Duodenal mucosa (tissue), 2 donors: Measurements from ENCODE around the gene PIKFYVE.

Experiments used
- H3K27ac ChIP-seq: one replicate; pipeline ENCODE4 v1.7.0; 2013; ENCODE audit warnings: low read depth, low read length
- H3K27me3 ChIP-seq, 2 donors: one replicate each; pipeline ENCODE4 v1.7.0; 2013; ENCODE audit warnings: low read length in 2 of 2, control low read depth in 1 of 2; ENCODE audit not compliant: insufficient read depth in 2 of 2, control insufficient read depth in 1 of 2
- H3K36me3 ChIP-seq, 2 donors: one replicate each; pipeline ENCODE4 v1.7.0; 2013; ENCODE audit warnings: low read length in 2 of 2, control low read depth in 1 of 2; ENCODE audit not compliant: insufficient read depth in 2 of 2, control insufficient read depth in 1 of 2
- H3K4me1 ChIP-seq, 2 donors: one replicate each; pipeline ENCODE4 v1.7.0; 2013; ENCODE audit warnings: low read length in 2 of 2, control low read depth in 1 of 2; ENCODE audit not compliant: insufficient read depth in 2 of 2, control insufficient read depth in 1 of 2
- H3K4me3 ChIP-seq, 2 donors: one replicate each; pipeline ENCODE4 v1.7.0; 2013; ENCODE audit warnings: low read length in 2 of 2, low read depth in 1 of 2
- H3K9ac ChIP-seq, 2 donors: one replicate each; pipeline ENCODE4 v1.7.0; 2013; ENCODE audit warnings: low read length in 2 of 2, low read depth in 1 of 2
- H3K9me3 ChIP-seq, 2 donors: one replicate each; pipeline ENCODE4 v1.7.0; 2013; ENCODE audit warnings: low read length in 2 of 2, control low read depth in 1 of 2; ENCODE audit not compliant: control insufficient read depth in 1 of 2

The PIKFYVE gene

GRCh38 chr2:208268156-208268952 is 2.3 kb downstream of the PIKFYVE start:
- Histone ChIP-seq H3K4me3 (no peak overlapping the region), H3K4me1 (peaks cover 16 to 26% of the 10 kb centered on the region in 2 donors), H3K27me3 (no peaks in the 10 kb centered on the region), H3K9ac (no peak overlapping the region), H3K9me3 (no peaks in the 10 kb centered on the region), H3K27ac (no peak overlapping the region), H3K36me3 (peaks cover 0 to 4% of the 10 kb centered on the region in 2 donors)

GRCh38 chr2:208269091-208269490 is 3.0 kb downstream of the PIKFYVE start:
- H3K9ac ChIP-seq = no peak overlapping the region
- H3K9me3 ChIP-seq = no peaks in the 10 kb centered on the region
- H3K36me3 ChIP-seq = peaks cover 3 to 11% of the 10 kb centered on the region in 2 donors
- no peak overlapping the region for H3K27ac ChIP-seq
- H3K4me3 ChIP-seq = no peak overlapping the region
- H3K4me1 ChIP-seq = peaks cover 16 to 26% of the 10 kb centered on the region in 2 donors
- H3K27me3 ChIP-seq = no peaks in the 10 kb centered on the region

DNA sequence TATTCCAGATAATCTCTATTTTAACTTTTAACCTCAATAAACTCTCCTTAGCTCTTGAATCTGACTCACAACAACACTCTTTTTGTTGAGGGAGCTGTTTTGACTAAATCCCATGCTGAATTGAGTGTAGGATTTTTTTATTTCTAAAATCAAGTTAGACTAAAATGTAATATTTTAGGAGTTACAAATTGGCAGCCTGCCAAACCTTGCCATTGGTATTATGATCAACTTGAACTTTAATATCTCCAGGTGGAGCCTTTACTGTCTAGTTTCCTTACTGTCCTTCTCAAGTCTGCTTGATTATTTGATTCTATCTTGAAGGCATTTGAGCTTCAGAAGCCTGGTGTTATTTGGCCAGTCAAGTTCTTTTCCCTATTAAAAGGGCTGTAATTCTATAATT is 8.7 kb downstream of the PIKFYVE start:
- Histone ChIP-seq H3K9me3 (no peaks in the 10 kb centered on the region), H3K36me3 (peaks cover 21 to 53% of the 10 kb centered on the region in 2 donors), H3K4me3 (no peak overlapping the region), H3K9ac (no peak overlapping the region), H3K4me1 (no peaks in the 10 kb centered on the region), H3K27me3 (no peaks in the 10 kb centered on the region), H3K27ac (no peak overlapping the region)

DNA sequence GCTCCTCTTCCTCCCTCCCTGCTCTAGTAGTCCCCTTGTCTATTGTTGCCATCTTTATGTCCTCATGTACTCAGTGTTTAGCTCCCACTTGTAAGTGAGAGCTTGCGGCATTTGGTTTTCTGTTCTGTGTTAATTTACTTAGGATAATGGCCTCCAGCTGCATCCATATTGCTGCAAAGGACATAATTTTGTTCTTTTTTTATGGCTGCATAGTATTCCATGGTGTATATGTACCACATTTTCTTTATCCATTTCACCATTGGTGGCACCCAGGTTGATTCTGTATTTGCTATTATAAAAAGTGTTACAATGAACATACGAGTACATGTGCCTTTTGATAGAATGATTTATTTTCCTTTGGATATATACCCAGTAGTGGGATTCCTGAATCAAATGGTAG is 12.5 kb downstream of the PIKFYVE start:
- Histone ChIP-seq H3K27me3 (no peaks in the 10 kb centered on the region), H3K27ac (no peak overlapping the region), H3K4me1 (peaks cover 0 to 23% of the 10 kb centered on the region in 2 donors), H3K36me3 (peaks cover 33 to 74% of the 10 kb centered on the region in 2 donors), H3K4me3 (no peak overlapping the region), H3K9me3 (no peaks in the 10 kb centered on the region), H3K9ac (no peak overlapping the region)

DNA sequence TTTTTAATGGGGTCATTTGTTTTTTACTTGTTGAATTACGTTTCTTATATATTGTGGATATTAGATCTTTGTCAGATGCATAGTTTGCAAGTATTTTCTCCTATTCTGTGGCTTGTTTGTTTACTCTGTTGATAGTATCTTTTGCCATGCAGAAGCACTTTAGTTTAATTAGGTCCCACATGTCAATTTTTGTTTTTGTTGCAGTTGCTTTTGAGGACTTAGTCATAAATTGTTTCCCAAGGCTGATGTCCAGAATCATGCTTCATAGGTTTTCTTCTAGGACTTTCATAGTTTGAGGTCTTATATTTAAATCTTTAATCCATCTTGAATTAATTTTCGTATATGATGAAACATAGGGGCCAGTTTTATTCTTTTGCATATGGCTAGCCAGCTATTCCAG is 13.2 kb downstream of the PIKFYVE start:
- Histone ChIP-seq H3K27ac (no peak overlapping the region), H3K36me3 (peaks cover 29 to 67% of the 10 kb centered on the region in 2 donors), H3K9ac (no peak overlapping the region), H3K4me1 (peaks cover 0 to 23% of the 10 kb centered on the region in 2 donors), H3K9me3 (no peaks in the 10 kb centered on the region), H3K27me3 (no peaks in the 10 kb centered on the region), H3K4me3 (no peak overlapping the region)

DNA sequence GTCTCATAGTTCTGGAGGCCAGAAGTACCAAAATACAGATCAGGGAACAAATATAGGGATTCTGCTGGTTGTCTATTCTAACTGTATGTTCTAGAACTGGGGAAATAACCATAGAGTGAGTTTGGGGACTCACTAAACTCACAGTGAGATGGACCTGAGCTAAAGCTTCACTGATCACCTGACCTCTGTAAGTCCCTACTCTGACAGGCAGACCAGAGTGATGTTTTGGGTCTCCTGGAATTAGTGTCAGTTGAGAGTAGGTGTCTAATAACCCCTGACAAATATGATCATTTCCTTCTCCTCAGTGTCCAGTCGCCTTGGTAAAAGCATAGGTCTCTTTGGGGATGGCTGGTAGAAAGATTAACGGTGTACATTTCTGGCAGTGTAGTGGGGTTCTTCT is 14.2 kb downstream of the PIKFYVE start:
- Histone ChIP-seq H3K9ac (no peak overlapping the region), H3K4me1 (peaks cover 0 to 23% of the 10 kb centered on the region in 2 donors), H3K27me3 (no peaks in the 10 kb centered on the region), H3K9me3 (no peaks in the 10 kb centered on the region), H3K27ac (no peak overlapping the region), H3K4me3 (no peak overlapping the region), H3K36me3 (peaks cover 26 to 64% of the 10 kb centered on the region in 2 donors)

DNA sequence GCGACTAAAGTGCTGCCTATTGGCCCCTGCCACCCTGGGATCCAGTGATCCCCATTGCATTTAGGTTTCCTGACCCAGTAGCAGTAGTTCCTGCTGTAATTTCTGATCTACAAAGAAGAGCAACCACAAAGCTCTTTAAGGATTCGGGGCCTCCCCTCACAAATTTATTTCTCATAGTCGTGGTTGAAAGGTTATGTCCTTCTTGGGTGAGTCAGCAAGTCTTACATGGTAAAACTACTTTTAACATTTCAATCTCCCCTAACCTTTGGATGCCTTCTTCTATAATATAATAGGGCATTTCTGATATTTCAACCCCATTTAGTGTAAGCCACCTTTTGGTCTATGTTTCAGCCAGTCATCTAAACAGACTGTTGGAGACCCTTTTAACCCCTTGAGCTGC is 14.9 kb downstream of the PIKFYVE start:
- Histone ChIP-seq H3K36me3 (peaks cover 23 to 58% of the 10 kb centered on the region in 2 donors), H3K27ac (no peak overlapping the region), H3K4me3 (no peak overlapping the region), H3K4me1 (peaks cover 0 to 23% of the 10 kb centered on the region in 2 donors), H3K9me3 (no peaks in the 10 kb centered on the region), H3K27me3 (no peaks in the 10 kb centered on the region), H3K9ac (no peak overlapping the region)

DNA sequence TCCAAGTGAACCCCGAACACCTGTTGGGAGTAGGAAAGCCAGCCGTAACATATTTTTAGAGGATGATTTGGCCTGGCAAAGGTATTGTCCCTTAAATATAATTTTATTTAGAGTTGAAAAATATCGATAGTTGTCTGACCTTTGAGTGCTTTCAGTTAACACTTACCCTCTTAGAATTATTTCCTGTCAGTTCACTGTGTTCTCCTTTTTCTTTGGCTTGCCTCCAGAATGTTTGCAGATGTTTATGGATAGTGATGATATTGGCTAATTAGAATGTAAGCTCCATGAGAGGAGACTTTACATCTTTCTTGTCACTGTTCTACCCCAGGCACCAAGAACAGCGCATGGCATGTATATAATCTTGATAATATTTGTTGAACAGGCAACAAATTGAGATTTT is 19.8 kb downstream of the PIKFYVE start:
- Histone ChIP-seq H3K4me3 (no peak overlapping the region), H3K9ac (no peak overlapping the region), H3K36me3 (peaks cover 23 to 44% of the 10 kb centered on the region in 2 donors), H3K9me3 (peaks cover 0 to 9% of the 10 kb centered on the region in 2 donors), H3K27ac (no peak overlapping the region), H3K4me1 (peaks cover 0 to 21% of the 10 kb centered on the region in 2 donors), H3K27me3 (no peaks in the 10 kb centered on the region)

DNA sequence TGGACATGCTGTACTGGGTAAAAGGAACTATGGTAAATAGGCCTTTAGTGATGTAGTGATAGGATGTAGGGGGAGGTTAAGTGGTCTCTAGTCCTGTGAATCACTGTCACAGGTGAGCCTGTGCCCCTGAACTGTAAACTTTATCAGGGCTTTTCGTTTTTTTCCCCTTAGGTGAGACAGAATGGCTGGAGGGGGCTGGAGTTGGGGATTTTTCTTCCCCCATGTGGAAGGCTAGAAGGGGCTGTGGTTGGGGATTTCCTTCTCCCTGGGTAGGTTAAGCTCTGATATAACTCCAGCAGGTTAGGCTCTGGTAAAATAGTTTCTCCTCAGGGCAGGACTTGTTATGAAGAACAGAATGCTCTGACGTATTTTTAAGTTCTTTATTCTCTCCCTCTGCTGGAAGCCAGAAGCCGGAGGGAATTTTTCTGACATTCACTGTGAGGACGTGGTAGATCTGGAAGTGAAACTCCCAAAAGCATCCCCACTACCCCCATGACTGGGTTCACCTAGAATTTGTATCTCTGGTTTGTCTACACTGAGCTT is 28.5 kb downstream of the PIKFYVE start:
- no peaks in the 10 kb centered on the region for H3K27me3 ChIP-seq
- no peak overlapping the region for H3K4me3 ChIP-seq
- H3K36me3 ChIP-seq = peaks cover 25 to 52% of the 10 kb centered on the region in 2 donors

GRCh38 chr2:208295834-208296233 is 29.8 kb downstream of the PIKFYVE start:
- peaks cover 23 to 44% of the 10 kb centered on the region in 2 donors for H3K36me3 ChIP-seq
- no peak overlapping the region for H3K27ac ChIP-seq
- H3K27me3 ChIP-seq = no peaks in the 10 kb centered on the region
- H3K4me1 ChIP-seq = no peaks in the 10 kb centered on the region
- H3K4me3 ChIP-seq = no peak overlapping the region
- no peak overlapping the region for H3K9ac ChIP-seq
- peaks cover 0 to under 1% of the 10 kb centered on the region in 2 donors for H3K9me3 ChIP-seq

More for the DNA sequence above, 28.5 kb downstream of the PIKFYVE start:
- Histone ChIP-seq H3K27ac (no peak overlapping the region), H3K9me3 (peaks cover 0 to 9% of the 10 kb centered on the region in 2 donors), H3K9ac (no peak overlapping the region), H3K4me1 (no peaks in the 10 kb centered on the region)
